Panc1 (cell line): ENCODE measurements around the gene BAIAP3. TPM values are rescaled to one million over a fixed set of nuclear protein-coding genes. Genes with fewer than 3 reads are reported as not detected.

Experiments used
- ATAC-seq: fragments of 200-7000 bp; cut with Tn5 transposase; 2 replicates; pipeline ENCODE4 v1.9.1; 2020; ENCODE audit warnings: mild to moderate bottlenecking, moderate library complexity
- BruUV-seq: library from RNA; stranded (reverse); fragments of 400-500 nt; replicated peaks from 2 replicates; lab custom pipeline; 2021; lab: Mats Ljungman, UMichigan
- CTCF ChIA-PET: fragments of 300-600 bp; sonication (Branson Sonifier 250); formaldehyde crosslinking; loops from one replicate; lab custom pipeline; 2022; ENCODE audit warnings: antibody characterized with exemption; lab: Charles Lee
- POLR2A ChIA-PET: fragments of 300-600 bp; sonication (Branson Sonifier 250); formaldehyde crosslinking; loops from one replicate; lab custom pipeline; 2022; ENCODE audit warnings: antibody characterized with exemption; lab: Charles Lee
- DNase-seq: peaks from one replicate; pipeline ENCODE4 v3.0.0-alpha.2; 2010; ENCODE audit warnings: low read depth, low spot score
- H3K27ac ChIP-seq: 2 replicates; pipeline ENCODE4 v1.5.1; 2011; ENCODE audit warnings: mild to moderate bottlenecking, low read length, inconsistent platforms
- H3K27me3 ChIP-seq: fragments of 200-500 bp; sonication (Bioruptor generic); 2 replicates; pipeline ENCODE4 v1.6.0; 2014; ENCODE audit warnings: low read length, inconsistent platforms; ENCODE audit not compliant: control insufficient read depth, insufficient read depth
- H3K36me3 ChIP-seq: fragments of 200-500 bp; sonication (Bioruptor generic); 2 replicates; pipeline ENCODE4 v1.5.1; 2014; ENCODE audit warnings: inconsistent platforms, mild to moderate bottlenecking, low read length, moderate library complexity; ENCODE audit not compliant: control insufficient read depth, insufficient read depth
- H3K4me1 ChIP-seq: 2 replicates; pipeline ENCODE4 v1.5.1; 2011; ENCODE audit warnings: inconsistent platforms, mild to moderate bottlenecking, low read length, moderate library complexity; ENCODE audit not compliant: control insufficient read depth, insufficient read depth
- H3K4me3 ChIP-seq, 2 experiments: 2 replicates each; pipeline ENCODE4 v1.5.1; 2011 to 2012; ENCODE audit warnings: low read depth in 2 of 2, low read length in 2 of 2, mild to moderate bottlenecking in 2 of 2, inconsistent platforms in 1 of 2, moderate library complexity in 1 of 2
- H3K9me3 ChIP-seq: fragments of 200-500 bp; sonication (Bioruptor generic); 2 replicates; pipeline ENCODE4 v1.5.1; 2014; ENCODE audit warnings: low read depth, mild to moderate bottlenecking, inconsistent platforms, low read length, moderate library complexity; ENCODE audit not compliant: control insufficient read depth, insufficient read depth
- CTCF ChIP-seq: fragments of 450-650 bp; IDR thresholded peaks from 2 replicates; pipeline ENCODE4 v1.5.1; 2017; ENCODE audit warnings: mild to moderate bottlenecking
- POLR2AphosphoS5 ChIP-seq: IDR thresholded peaks from 2 replicates; pipeline ENCODE4 v1.6.1; 2012; ENCODE audit warnings: mild to moderate bottlenecking, low read depth, low read length, moderate library complexity
- REST ChIP-seq, 2 experiments: IDR thresholded peaks; 2 replicates each; pipeline ENCODE4 v1.6.1; 2011 to 2012; ENCODE audit warnings: low read depth in 2 of 2, control low read depth in 1 of 2, low read length in 1 of 2, mild to moderate bottlenecking in 1 of 2, moderate library complexity in 1 of 2; ENCODE audit not compliant: insufficient read depth in 1 of 2
- SIN3A ChIP-seq: IDR thresholded peaks from 2 replicates; pipeline ENCODE4 v1.6.1; 2012; ENCODE audit warnings: low read depth, mild to moderate bottlenecking, low read length, moderate library complexity, borderline replicate concordance; ENCODE audit not compliant: insufficient read depth
- TCF7L2 ChIP-seq: IDR thresholded peaks from 2 replicates; pipeline ENCODE4 v1.6.1; 2011; ENCODE audit warnings: mild to moderate bottlenecking, low read depth, low read length, inconsistent platforms
- in situ Hi-C: cut with HindIII; loops from 2 replicates; pipeline ENCODE4 v1.10.0; 2016; ENCODE audit warnings: low sequenced_read_pairs, low pct_unique_long_range_greater_than_20kb
- intact Hi-C: fragments of 100-400 bp; cut with micrococcal nuclease; formaldehyde crosslinking; loops from one replicate; pipeline ENCODE4 v1.10.0; 2022; ENCODE audit not compliant: unreplicated experiment
- total RNA-seq: library from RNA; stranded (reverse); gene quantifications from one replicate; pipeline ENCODE4 v1.2.1, GENCODE V29; 2021; ENCODE audit not compliant: unreplicated experiment

Gene BAIAP3
- total RNA-seq, 1 experiment from 2014 or later: 9.4 TPM

GRCh38 chr16:1344499-1344898 lies 11.1 kb downstream of the BAIAP3 start:
- no peaks in the 10 kb centered on the region; the same call in 1 of the 2 replicates for H3K4me1 ChIP-seq
- no TSS peak for BruUV-seq
- POLR2A ChIA-PET: no interaction called here
- no peaks in the 10 kb centered on the region for H3K27me3 ChIP-seq
- DNase-seq (no peak), ATAC-seq (no peak)
- in situ Hi-C loops: no loop called here
- TF ChIP-seq CTCF (no peak), REST (IDR thresholded peaks at IDR 0.05; ENCODE audit: insufficient read depth in 1 of 2, low read depth in 2 of 2, low read length in 1 of 2) (no peak), TCF7L2 (no peak), POLR2AphosphoS5 (no peak), SIN3A (no peak)
- no peaks in the 10 kb centered on the region for H3K9me3 ChIP-seq
- H3K27ac ChIP-seq: no peak overlapping the region
- CTCF ChIA-PET: interaction anchor here (0.8 kb wide), 1 partner anchor 15 kb away, joined by 3 read pairs; no protein-coding TSS in a partner anchor
- intact Hi-C loops: no loop called here
- no peak overlapping the region for H3K4me3 ChIP-seq
- H3K36me3 ChIP-seq: no peaks in the 10 kb centered on the region

GRCh38 chr16:1345087-1345486 lies 11.6 kb downstream of the BAIAP3 start:
- BruUV-seq: no TSS peak
- TF ChIP-seq POLR2AphosphoS5 (no peak), TCF7L2 (no peak), CTCF (no peak), SIN3A (no peak), REST (IDR thresholded peaks at IDR 0.05; ENCODE audit: insufficient read depth in 1 of 2, low read depth in 2 of 2, low read length in 1 of 2) (no peak)
- in situ Hi-C loops: no loop called here
- DNase-seq: no peak
- no peaks in the 10 kb centered on the region for H3K9me3 ChIP-seq
- H3K27me3 ChIP-seq: no peaks in the 10 kb centered on the region
- no peak overlapping the region for H3K4me3 ChIP-seq
- CTCF ChIA-PET: interaction anchor here (0.8 kb wide), 1 partner anchor 15 kb away, joined by 3 read pairs; no protein-coding TSS in a partner anchor
- H3K27ac ChIP-seq: no peak overlapping the region
- intact Hi-C loops: no loop called here
- no peak for ATAC-seq
- POLR2A ChIA-PET: no interaction called here
- no peaks in the 10 kb centered on the region; the same call in 1 of the 2 replicates for H3K4me1 ChIP-seq
- H3K36me3 ChIP-seq: no peaks in the 10 kb centered on the region
